Measurements from ENCODE around the gene B4GALNT1.
A peak's percentile ranks its signal among the peaks of the same experiment; 100 is the strongest.
"Not testable (repeated sequence)": the region's sequence is repeated elsewhere in the genome, so short reads cannot be mapped to it uniquely, and the experiment has no call there.

The B4GALNT1 gene

DNA sequence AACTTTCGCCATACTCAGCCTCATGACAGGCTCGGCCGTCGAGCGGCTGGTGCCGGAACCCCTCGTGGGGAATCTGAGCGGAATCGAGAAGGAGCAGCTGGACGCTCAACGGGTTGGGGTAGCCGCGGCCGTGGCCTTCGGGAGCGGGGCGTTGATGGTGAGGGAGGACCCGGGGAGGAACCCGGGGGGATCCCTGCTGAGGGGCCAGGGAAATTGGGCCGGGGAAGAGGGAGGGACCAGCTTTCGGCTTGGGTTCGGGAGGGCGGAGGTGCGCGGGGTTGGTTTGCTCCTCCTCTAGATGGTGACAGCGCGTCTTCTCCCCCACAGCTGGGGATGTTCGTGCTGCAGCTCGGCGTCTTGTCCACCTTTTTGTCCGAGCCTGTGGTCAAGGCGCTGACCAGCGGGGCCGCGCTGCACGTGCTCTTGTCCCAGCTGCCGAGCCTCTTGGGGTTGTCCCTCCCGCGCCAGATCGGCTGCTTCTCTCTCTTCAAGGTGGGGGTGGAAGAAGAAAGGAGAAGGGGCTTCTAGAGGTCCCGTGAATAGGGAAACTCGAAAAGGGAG lies 12.0 kb downstream of the B4GALNT1 start:
- DNase-seq (ENCODE audit: low spot score), result peak; percentile 64

DNA sequence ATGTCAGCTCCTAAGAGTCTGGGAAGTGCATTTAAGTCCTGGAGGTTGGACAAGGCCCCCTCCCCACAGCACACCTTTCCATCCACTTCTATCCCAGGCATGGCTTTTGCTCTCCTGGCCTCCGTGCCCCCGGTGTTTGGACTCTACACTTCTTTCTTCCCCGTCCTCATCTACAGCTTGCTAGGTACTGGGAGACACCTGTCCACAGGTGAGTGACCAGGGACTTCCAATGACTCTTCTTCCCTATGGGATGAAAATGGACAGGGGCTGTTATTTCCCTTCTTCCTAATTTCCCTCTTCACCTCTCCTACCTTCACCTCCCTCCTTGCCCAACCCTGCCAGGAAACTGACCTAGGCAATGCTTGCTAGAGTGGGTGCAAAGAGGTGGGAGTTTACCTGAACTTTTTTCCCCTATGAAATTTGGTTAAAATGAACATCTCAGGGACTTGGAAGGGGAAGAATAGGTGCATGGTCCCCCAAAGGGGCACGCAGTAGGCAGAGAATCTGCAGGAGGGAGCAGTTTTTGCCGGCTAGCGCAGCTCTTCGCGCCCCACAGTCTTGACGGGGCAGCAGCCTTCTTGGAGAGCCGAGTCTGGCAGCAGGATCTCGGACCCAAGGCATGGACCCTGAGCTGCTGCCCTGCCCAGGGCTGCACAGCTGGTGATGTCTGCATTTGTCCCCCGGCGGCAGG lies 12.6 kb downstream of the B4GALNT1 start:
- DNase-seq (ENCODE audit: low spot score), result no peak

DNA sequence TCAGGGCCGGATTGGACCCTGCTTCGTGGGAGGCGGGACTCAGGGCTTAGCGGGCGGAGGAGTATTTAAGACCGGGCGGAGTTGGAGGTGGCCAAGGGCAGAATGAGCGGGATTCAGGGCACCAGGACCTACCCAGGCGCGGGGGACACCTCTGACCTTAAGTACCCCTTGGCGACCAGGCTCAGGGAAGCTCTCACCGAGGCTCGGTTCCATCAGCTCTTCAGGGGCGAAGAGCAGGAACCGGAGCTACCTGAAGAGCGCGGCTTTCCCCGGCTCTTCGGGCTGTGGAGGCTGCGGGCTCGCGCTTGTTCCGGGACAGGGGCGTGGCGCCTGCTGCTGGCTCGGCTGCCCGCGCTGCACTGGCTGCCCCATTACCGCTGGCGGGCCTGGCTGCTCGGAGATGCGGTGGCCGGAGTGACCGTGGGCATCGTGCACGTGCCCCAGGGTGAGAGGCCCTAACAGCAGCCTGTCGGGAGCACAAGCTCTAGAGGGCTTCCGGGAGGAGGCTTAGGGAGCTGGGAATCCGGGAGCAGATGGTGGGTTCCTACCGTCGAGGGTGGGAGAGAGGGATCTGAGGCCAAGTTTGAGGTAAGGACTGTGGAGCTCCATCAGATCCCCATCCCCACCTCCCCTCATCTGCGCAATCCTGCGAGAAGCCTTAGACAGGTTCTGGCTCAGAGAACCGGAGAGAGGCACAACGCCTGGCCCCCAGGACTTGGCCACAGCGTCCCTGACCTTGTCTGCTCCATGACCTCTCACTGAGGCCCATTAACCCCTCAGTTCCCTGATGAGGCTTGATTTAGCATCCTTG lies 13.4 kb downstream of the B4GALNT1 start:
- no peak for DNase-seq (ENCODE audit: low spot score)

DNA sequence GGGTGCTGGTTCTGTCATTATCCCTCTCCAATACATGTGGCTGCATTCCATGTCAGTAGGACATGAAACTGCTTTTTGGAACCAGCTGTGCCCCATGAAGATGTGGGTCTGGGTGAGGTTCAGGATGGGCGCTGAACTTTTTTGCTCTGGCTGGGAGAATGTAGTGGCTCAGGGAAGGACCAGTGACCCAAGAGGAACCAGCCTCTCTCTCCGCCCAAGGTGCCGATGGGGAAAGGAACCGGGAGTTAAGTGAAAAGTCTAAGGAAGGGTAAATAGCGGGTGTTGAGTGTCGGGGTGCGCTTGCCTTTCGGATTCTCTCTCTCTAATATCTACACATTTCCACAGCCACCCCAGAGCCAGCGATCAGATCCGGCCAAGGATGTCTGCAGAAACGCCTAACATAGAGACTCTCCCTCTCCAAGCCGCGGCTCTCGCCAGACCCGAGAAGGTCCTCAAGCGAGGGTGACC lies 14.0 kb downstream of the B4GALNT1 start:
- no peak for DNase-seq (ENCODE audit: low spot score)

DNA sequence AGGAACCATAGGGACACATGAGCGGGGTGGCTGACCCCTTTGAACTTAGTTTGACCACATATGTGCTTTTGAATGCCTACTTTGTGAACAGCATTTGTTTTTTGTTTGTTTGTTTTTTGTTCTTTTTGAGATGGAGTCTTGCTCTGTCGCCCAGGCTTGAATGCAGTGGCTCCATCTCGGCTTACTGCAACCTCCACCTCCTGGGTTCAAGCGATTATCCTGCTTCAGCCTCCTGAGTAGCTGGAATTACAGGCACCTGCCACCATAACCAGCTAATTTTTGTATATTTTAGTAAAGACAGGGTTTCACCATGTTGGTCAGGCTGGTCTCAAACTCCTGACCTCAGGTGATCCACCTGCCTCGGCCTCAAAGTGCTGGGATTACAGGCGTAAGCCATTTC lies 14.6 kb downstream of the B4GALNT1 start:
- not testable (repeated sequence) for DNase-seq (ENCODE audit: low spot score)

DNA sequence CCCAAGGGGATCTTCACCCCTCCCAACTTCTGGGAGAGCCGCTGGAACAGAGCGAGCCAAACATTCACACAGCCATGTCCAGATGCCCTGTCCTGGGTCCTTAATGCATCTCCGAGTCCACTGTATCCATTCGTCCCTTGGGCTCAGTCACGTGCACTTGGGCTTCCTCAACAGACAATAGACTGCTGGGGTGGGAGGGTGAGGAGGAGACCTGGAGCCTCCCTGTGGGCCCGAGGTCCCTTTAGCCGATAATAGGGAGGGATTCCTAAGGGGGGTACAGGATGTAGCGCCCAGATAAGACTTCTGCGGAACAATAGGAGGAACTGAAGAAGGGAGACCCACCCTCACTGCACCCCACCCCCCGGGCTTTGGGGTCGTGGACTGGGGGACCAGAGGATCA lies 15.1 kb downstream of the B4GALNT1 start:
- no peak for DNase-seq (ENCODE audit: low spot score)

DNA sequence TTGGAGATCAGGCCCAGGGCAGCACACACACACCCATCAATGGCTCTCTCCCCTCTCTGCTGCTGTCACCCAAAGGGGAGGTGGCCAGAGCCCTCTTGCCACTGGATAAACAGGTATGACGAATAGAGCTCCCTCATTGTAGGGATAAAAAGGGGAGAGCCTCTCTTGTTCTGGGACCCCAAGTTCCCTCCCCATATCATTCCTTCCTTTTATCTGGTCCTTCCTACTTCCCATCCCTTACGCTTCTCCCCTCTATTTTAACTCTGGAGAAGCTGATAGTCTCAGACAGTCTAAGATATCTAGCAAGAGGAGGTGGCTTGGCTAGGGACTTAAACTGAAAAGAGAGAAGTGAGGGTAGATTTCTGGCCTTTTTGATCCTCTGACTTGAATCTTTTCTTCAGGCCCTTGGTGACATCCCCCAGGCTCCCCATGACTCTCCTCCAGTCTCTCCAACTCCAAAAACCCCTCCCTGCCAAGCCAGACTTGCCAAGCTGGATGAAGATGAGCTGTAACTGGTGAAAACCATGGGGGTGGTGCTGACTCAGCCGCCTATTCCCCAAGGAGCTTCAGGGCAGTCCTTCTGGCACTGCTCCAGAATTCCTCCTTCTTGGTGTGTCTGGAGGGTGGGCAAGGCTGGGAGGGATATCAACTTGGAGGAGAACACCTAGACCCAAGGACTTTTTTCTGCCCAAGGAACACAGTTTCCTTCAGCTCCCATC lies 16.5 kb downstream of the B4GALNT1 start:
- DNase-seq (ENCODE audit: low spot score), result no peak

DNA sequence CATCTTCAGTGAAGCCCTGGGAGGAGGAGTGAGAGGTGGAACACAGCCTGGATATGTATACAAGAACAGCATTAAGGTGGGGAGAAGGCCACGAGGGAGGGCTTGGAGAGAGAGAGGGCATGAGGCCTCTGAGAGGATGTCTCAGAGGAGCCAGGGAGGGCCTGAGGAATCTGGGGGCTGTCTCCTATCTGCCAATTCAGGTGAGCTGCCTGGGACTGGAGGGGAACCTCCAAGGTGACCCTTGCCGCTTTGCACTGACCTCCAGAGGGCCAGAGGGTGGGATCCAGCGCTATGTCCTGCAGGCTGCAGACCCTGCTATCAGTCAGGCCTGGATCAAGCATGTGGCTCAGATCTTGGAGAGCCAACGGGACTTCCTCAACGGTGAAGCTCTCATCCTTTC lies 17.4 kb downstream of the B4GALNT1 start:
- DNase-seq (ENCODE audit: low spot score), result no peak

DNA sequence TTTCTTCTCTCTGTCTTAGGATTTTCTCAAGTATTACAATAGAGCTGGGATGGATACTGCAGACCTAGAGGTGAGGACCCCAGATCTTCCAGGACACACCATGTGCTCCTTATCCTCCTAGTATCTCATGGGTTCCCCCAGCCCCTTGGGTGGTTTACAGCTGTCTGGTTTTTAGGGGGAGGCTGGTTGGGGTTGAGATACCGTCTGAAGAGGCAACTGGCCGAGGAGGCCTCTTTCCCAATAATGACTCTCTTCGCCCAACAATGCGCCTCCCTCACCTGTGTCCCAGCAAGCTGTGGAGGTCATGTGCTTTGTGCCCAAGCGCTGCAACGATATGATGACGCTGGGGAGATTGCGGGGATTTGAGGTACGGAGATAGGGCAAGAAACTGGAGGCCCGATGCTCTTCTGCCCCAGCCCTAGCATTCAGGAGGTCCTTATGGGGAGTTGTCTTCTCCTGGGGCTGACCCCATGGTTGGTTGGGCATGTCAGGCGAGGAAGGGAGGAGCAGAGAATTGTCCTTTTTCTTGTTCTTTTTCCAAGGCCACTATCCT lies 18.0 kb downstream of the B4GALNT1 start:
- no peak for DNase-seq (ENCODE audit: low spot score)

DNA sequence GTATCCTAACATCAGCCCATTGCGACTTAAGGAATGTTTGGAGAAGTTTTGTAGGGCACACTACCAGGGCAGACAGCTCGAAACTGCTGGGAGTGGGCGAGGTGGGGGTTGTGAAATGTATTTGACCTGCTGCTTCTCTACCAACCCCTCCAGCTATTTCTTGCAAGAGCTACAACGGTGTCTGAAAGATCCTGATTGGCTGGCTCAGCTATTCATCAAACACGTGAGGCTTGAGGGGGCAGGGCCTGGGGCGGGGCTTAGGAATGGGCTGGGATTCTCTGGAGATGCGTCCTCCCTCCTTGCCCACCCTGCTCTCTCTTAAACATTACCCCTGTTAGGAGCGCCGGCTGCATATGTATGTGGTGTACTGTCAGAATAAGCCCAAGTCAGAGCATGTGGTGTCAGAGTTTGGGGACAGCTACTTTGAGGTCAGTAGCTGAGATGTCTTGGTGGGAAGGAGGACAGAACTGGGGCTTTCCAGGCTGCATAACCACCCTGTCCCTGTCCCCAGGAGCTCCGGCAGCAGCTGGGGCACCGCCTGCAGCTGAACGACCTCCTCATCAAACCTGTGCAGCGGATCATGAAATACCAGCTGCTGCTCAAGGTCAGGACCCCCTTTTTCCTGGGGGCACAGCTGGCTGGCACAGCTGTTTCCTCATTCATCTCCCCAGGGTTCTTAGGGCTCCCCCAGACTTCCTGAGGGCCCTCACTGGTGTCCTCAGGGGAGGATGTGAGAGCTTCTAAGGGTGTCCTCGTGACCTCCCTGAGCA lies 18.6 kb downstream of the B4GALNT1 start:
- peak; percentile 76 for DNase-seq (ENCODE audit: low spot score)

DNA sequence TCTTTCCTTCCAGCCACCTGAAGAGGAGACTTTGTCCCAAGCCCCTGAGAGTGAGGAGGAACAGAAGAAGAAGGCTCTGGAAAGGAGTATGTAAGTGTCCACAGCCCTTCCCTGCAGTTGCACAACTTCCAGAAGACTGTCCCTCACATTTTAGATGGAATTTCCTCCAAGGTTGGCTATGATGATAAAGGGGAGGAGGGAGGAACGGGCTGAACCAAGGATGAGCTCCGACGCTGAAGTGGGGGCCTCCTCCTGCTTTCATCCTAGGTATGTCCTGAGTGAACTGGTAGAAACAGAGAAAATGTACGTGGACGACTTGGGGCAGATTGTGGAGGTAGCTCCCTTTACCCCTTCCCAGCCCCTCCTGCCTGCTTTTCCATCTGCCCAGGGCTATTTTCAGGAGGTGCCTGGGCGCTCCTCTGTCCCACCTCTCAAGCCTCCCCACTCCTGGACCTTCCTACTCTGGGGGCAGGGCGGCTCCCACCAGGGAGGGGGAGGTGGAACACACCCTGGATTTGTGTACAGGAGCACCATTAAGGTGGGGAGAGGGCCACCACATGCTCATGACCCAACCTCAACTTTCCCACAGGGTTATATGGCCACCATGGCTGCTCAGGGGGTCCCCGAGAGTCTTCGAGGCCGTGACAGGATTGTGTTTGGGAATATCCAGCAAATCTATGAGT lies 19.4 kb downstream of the B4GALNT1 start:
- no peak for DNase-seq (ENCODE audit: low spot score)

DNA sequence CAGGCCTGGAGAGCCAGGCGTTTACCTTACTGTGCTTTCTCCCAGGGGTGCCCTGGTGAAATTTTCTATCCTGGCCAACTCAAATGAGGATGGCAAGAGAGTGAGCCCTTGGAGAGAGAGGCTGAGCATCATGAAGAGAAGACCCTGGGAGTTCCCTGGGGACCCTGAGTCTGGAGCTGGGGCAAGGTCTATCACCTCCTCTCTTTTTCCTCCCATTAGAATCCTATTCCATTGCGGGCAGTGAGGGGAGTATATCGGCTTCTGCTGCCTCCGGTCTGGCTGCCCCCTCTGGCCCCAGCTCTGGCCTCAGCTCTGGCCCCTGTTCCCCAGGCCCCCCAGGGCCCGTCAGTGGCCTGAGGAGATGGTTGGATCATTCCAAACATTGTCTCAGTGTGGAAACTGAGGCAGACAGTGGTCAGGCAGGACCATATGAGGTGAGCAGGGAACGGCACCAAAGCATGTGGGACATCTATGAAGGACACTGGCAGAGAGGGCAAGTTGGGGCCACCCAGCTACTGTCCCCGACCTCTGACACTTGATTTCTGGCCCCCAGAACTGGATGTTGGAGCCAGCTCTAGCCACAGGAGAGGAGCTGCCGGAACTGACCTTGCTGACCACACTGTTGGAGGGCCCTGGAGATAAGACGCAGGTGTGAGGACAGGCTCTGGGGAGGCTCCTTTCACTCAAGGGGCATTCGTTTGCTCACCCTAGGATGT lies 20.1 kb downstream of the B4GALNT1 start:
- no peak for DNase-seq (ENCODE audit: low spot score)

DNA sequence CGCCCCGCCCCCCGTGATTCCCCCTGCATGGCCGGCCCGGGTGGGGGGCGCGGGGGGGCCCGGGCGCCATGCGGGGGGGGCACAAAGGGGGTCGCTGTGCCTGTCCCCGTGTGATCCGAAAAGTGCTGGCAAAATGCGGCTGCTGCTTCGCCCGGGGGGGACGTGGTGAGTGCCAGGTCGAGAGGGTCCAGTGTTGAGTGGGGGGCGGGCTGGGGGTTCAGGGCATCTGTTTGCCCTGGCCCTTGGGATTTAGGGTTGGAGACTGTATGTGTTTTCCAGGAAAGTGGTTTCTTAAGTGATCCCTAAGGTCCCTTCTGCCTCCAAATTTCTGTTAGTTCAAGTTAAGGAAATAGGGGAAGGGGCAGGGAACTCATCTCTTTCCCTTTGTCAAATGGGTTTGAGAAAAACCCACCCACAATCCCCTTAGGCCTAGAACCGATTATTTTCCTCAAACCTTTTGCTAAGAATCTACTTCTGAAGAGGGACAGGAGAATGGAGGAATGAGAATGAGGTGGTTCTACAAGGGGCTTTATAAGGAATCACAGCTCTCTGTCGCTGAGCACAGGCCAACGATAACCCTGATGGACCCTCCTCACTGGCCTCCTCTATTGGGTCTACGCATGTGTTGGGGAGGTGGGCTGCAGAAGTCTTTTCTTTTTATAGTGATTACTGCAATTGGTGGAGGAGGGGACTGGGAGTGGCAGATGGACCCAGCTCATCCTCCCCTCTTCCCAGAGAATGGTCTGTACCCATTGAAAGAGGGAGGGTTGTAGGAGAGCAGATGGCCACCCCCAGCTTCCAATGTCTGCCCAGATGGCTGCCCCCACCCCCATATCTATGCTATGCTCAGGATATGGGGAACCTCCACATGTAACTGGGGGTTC lies 20.9 kb downstream of the B4GALNT1 start:
- DNase-seq (ENCODE audit: low spot score), result no peak

DNA sequence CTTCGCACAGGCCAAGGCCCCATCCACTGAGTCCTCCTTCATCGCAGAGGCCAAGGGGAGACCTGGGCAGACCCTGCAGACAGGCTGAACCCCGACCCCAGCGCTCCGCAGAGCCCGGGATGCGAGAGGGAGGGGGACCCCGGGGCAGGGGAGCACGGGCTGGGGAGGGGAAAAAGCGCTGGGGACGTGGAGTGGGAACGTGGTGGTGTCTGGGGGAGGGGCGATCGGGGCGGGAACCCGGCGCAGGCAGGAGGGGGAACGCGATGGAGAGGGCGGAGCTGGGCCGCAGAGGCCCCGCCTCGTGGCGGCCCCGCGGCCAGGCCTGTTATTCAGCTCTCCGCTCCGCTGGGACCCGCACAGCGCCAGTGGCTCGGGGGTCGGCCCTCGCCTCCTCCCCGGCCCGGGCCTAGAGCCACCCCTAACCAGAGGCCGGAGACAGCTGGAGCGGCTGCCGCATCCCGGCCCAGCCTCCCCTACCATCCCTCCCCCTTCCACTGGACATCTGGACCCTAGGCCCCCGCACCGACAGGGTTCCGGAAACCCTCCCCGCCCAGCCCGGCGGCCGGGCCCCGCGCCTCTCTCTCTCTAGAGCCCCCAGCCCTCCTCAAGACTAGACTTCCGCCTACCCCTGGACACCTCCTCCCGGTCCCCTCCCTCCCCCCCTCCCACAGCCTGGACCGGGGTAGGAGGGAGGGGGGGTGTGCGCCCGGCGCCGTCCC lies 21.7 kb downstream of the B4GALNT1 start, which contains the start of gene ARHGEF25:
ARHGEF25 (plus strand) TSS at position 328 of the 719 bp plus-strand sequence. CDS start 460 bp downstream, outside the sequence.
- DNase-seq (ENCODE audit: low spot score), result peak; percentile 94

DNA sequence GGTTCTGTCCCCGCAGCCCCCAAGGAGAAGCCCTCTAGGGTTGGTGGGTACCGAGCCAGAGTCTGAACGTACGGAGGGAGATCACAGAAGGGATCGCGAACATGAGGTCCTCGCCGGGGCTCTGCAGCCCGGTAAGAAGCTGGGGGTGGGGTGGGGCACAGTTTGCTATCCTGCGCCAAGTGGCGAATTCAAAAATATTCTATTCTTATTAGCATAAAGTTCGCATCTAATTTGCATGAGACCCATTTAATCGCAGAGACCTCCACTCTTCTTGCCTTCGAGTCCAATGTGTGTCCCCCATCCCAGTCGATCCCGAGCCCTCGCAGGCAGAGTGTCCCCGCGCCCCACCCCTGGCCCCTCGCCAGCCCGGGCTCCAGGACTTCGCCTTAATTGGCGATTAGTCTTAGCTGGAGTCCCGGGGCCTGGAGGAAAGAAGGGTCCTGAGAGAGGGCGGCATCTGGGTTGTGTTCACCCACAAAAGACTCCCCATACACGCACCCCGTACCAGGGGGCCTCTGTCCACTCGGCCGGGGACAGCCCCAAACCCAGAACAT lies 22.4 kb downstream of the B4GALNT1 start:
- peak; percentile 52 for DNase-seq (ENCODE audit: low spot score)

DNA sequence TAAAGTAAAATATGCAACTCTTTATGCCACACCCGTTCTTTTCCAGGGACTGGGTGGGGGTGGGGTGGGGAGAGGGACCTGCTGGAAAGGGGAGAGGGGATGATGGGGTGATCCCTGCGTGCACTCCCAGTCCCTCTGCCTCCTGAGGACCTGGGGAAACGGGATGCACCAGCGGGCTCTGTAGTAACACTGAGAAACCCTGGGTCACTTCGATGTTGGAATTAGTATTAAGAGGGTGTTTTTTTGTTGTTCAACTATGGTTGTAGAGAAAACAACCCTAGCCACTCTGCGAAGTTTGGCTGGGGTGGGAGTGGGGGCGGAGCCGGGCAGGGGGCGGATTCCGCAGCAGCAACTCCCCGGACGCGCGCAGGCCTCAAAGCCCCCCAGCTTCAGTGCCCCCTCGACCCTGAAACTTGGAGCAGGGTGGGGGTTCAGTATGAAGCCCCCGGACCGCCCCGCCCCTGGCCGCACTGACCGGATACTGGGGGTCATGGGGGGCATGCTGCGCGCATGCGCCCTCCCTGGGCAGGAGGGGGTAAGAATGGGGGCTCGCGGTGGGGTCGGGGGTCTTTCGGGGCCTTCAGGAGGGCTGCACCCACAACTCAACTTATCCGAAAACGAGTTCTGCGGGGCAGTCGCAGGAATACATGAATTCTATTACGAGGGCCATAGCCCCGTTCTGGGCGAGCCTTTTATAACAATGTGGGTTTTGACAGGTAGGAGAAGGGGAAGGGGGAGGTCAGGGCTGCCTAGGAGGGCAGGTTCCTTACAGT lies 23.0 kb downstream of the B4GALNT1 start:
- DNase-seq (ENCODE audit: low spot score), result no peak
